K562 (cell line): ENCODE measurements around the gene PURA. TPM values are rescaled to one million over a fixed set of nuclear protein-coding genes. Genes with fewer than 3 reads are reported as not detected.

Experiments used
- ATF3 ChIP-seq, 2 experiments: fragments of 450-650 bp in 1 of 2; sonication (generic) in 1 of 2; formaldehyde crosslinking in 1 of 2; IDR thresholded peaks in 1 of 2; conservative IDR thresholded peaks in 1 of 2; 2 replicates each; pipeline versions ENCODE4 v1.6.1 to v1.8.1; 2016 to 2023; ENCODE audit warnings: mild to moderate bottlenecking in 2 of 2, moderate library complexity in 2 of 2, inconsistent platforms in 1 of 2, missing genetic modification reagents in 1 of 2
- CBFA2T2 ChIP-seq: fragments of 450-650 bp; conservative IDR thresholded peaks from 2 replicates; pipeline ENCODE4 v1.6.1; 2017; ENCODE audit warnings: mild to moderate bottlenecking
- CTBP1 ChIP-seq: fragments of 450-650 bp; IDR thresholded peaks from 2 replicates; pipeline ENCODE4 v1.6.1; 2016; ENCODE audit warnings: borderline replicate concordance
- EP300 ChIP-seq: IDR thresholded peaks from 2 replicates; pipeline ENCODE4 v1.6.1; 2012; ENCODE audit warnings: low read length, improper control_type of control experiment
- GTF2F1 ChIP-seq: IDR thresholded peaks from 2 replicates; pipeline ENCODE4 v1.6.1; 2011; ENCODE audit warnings: low read depth, low read length, improper control_type of control experiment
- HDAC3 ChIP-seq: fragments of 450-650 bp; IDR thresholded peaks from 2 replicates; pipeline ENCODE4 v1.6.1; 2018; ENCODE audit warnings: borderline replicate concordance, mild to moderate bottlenecking, moderate library complexity; ENCODE audit not compliant: partially characterized antibody
- HNRNPLL ChIP-seq: fragments of 200-400 bp; formaldehyde crosslinking; IDR thresholded peaks from 2 replicates; pipeline ENCODE4 v1.6.1; 2017; ENCODE audit warnings: low read length, low read depth, mild to moderate bottlenecking; ENCODE audit not compliant: poor library complexity, severe bottlenecking
- IFI16 ChIP-seq: fragments of 250-450 bp; sonication (Bioruptor Pico); IDR thresholded peaks from 2 replicates; pipeline ENCODE4 v2.1.2; 2022; ENCODE audit warnings: mild to moderate bottlenecking, inconsistent platforms
- MAFF ChIP-seq: IDR thresholded peaks from 2 replicates; pipeline ENCODE4 v1.6.1; 2012; ENCODE audit warnings: low read length, improper control_type of control experiment
- NCOR1 ChIP-seq: fragments of 450-650 bp; IDR thresholded peaks from 2 replicates; pipeline ENCODE4 v1.6.1; 2016; ENCODE audit warnings: mild to moderate bottlenecking, moderate library complexity
- PPARD ChIP-seq: fragments of 250-450 bp; sonication (Bioruptor Pico); IDR thresholded peaks from 2 replicates; pipeline ENCODE4 v1.8.0; 2022; ENCODE audit warnings: inconsistent platforms, mild to moderate bottlenecking, moderate library complexity
- PTBP1 ChIP-seq: fragments of 200-400 bp; formaldehyde crosslinking; IDR thresholded peaks from 2 replicates; pipeline ENCODE4 v1.6.1; 2017; ENCODE audit warnings: low read depth, low read length
- SAP30 ChIP-seq: fragments of 200-600 bp; sonication (generic); IDR thresholded peaks from 2 replicates; pipeline ENCODE4 v1.6.1; 2012; ENCODE audit warnings: borderline replicate concordance, low read depth, mild to moderate bottlenecking, moderate library complexity, low read length, control low read depth, inconsistent platforms; ENCODE audit not compliant: insufficient read depth, poor library complexity, severe bottlenecking
- SIN3A ChIP-seq, 2 experiments: fragments of 150-350 bp in 1 of 2; IDR thresholded peaks; 2 replicates each; pipeline ENCODE4 v1.6.1; 2011 to 2016; ENCODE audit warnings: borderline replicate concordance in 2 of 2, low read depth in 2 of 2, low read length in 2 of 2, mild to moderate bottlenecking in 2 of 2, moderate library complexity in 2 of 2; ENCODE audit not compliant: control insufficient read depth in 1 of 2
- SP2 ChIP-seq: IDR thresholded peaks from 2 replicates; pipeline ENCODE4 v1.6.1; 2011; ENCODE audit warnings: mild to moderate bottlenecking, low read depth, low read length, moderate library complexity; ENCODE audit not compliant: poor library complexity, severe bottlenecking; ENCODE audit errors: extremely low read depth
- SPI1 ChIP-seq: IDR thresholded peaks from 2 replicates; pipeline ENCODE4 v1.6.1; 2011; ENCODE audit warnings: low read depth, low read length, control low read depth, borderline replicate concordance
- SREBF1 ChIP-seq: fragments of 150-350 bp; IDR thresholded peaks from 2 replicates; pipeline ENCODE4 v1.6.1; 2014; ENCODE audit warnings: antibody characterized with exemption, low read depth, low read length, borderline replicate concordance
- SRF ChIP-seq, 2 experiments: fragments of 250-450, 450-650 bp in 1 of 2; sonication (Bioruptor Pico) in 1 of 2; sonication (generic) in 1 of 2; formaldehyde crosslinking; IDR thresholded peaks; 2 replicates each; pipeline versions ENCODE4 v1.5.0 to v1.5.1; 2020 to 2022; ENCODE audit warnings: mild to moderate bottlenecking in 1 of 2, missing genetic modification reagents in 1 of 2
- TCF7L2 ChIP-seq: fragments of 150-350 bp; IDR thresholded peaks from 2 replicates; pipeline ENCODE4 v1.6.1; 2016; ENCODE audit warnings: low read depth, mild to moderate bottlenecking, low read length, moderate library complexity
- ZKSCAN3 ChIP-seq: fragments of 250-450 bp; sonication (Bioruptor Pico); IDR thresholded peaks from 2 replicates; pipeline ENCODE4 v1.4.0; 2020
- ZKSCAN8 ChIP-seq: fragments of 200-800 bp; sonication (Bioruptor generic); IDR thresholded peaks from 2 replicates; pipeline ENCODE4 v1.6.1; 2016; ENCODE audit warnings: missing genetic modification characterization, missing compliant biosample characterization
- ZNF12 ChIP-seq: sonication (generic); formaldehyde crosslinking; IDR thresholded peaks from 2 replicates; pipeline ENCODE4 v1.4.0; 2020; ENCODE audit warnings: mild to moderate bottlenecking, missing genetic modification reagents
- ZNF449 ChIP-seq: fragments of 250-450 bp; sonication (Bioruptor Pico); IDR thresholded peaks from 2 replicates; pipeline ENCODE4 v1.8.0; 2022; ENCODE audit warnings: moderate library complexity, mild to moderate bottlenecking, inconsistent platforms
- ZNF707 ChIP-seq: fragments of 250-450 bp; sonication (Bioruptor Pico); conservative IDR thresholded peaks from 2 replicates; pipeline ENCODE4 v1.8.0; 2022; ENCODE audit warnings: inconsistent platforms, mild to moderate bottlenecking, moderate library complexity
- polyA plus RNA-seq, 8 experiments: library from polyadenylated mRNA; depleted of rRNA in 4 of 8; stranded (reverse) in 5 of 8; unstranded in 3 of 8; fragments of >200 nt; fragmentation: Nextera tagmentation in 2 of 8; fragmentation: Illumina TruSeq in 1 of 8; extraction: Ambion mirVana in 2 of 8; extraction: Trizol in 1 of 8; gene quantifications; 2 replicates each; pipeline versions ENCODE4 v1.2.1 to v1.2.3, GENCODE V29; 2011 to 2014; ENCODE audit warnings: inconsistent platforms in 1 of 8, missing spikeins in 1 of 8
- total RNA-seq, 7 experiments: library from RNA; depleted of rRNA in 6 of 7; stranded (reverse); fragments of >200 nt in 6 of 7; fragmentation: Illumina TruSeq in 2 of 7; extraction: Trizol in 2 of 7; gene quantifications; 2 replicates each; pipeline versions ENCODE4 v1.2.1 to v1.2.3, GENCODE V29; 2011 to 2021; ENCODE audit warnings: low replicate concordance in 1 of 7

Gene PURA
- total and polyA plus RNA-seq, 9 of the 15 experiments (the other 6 are each of a cell fraction or from before 2014, with no cell fraction given), result 3.2 to 11.1 (median 5.4) TPM

- no peak for TF ChIP-seq ZNF449 (CRISPR knock-in tag)
- no peak for TF ChIP-seq SPI1
- TF ChIP-seq SIN3A (IDR thresholded peaks at IDR 0.05; ENCODE audit: borderline replicate concordance in 2 of 2, control insufficient read depth in 1 of 2, low read depth in 2 of 2, low read length in 2 of 2), result peak in 1 of 2 experiments; percentile 57; a peak in 1 of 4 replicates
- no peak for TF ChIP-seq IFI16 (CRISPR knock-in tag)
- peak; percentile 91 for TF ChIP-seq CTBP1
- TF ChIP-seq GTF2F1, result no peak
- TF ChIP-seq SP2, result peak; percentile 17
- no peak for TF ChIP-seq EP300
- TF ChIP-seq MAFF, result peak; percentile 72; the same call in 1 of the 2 replicates
- no peak for TF ChIP-seq ZNF707 (CRISPR knock-in tag)
- no peak for TF ChIP-seq ZKSCAN3
- no peak for TF ChIP-seq ZNF12 (CRISPR knock-in tag)
- no peak for TF ChIP-seq SAP30
- TF ChIP-seq CBFA2T2, result no peak
- no peak for TF ChIP-seq SRF (CRISPR knock-in tag; IDR thresholded peaks at IDR 0.05)
- TF ChIP-seq PTBP1, result no peak
- TF ChIP-seq HDAC3, result no peak
- no peak for TF ChIP-seq ZKSCAN8 (CRISPR knock-in tag)
- TF ChIP-seq SREBF1, result no peak
- 0 out of 2 replicates have a peak, but pooled peaks have one; percentile 37 for TF ChIP-seq NCOR1
- TF ChIP-seq TCF7L2, result no peak
- no peak for TF ChIP-seq ATF3 (IDR thresholded peaks at IDR 0.05)
- no peak for TF ChIP-seq ATF3 (CRISPR knock-in tag; conservative IDR thresholded peaks at IDR 0.05)
- no peak for TF ChIP-seq HNRNPLL
- no peak for TF ChIP-seq PPARD
Observed at GRCh38 chr5:140113699-140114263, at the start of gene PURA (continued).
